H1 (cell line): ENCODE results near the gene OR2T11. TPM values are rescaled to one million over a fixed set of nuclear protein-coding genes. Genes with fewer than 3 reads are reported as not detected.

Experiments used
- CTCF ChIA-PET: fragments of 300-600 bp; sonication (Branson Sonifier 250); formaldehyde crosslinking; loops from one replicate; lab custom pipeline; 2021; ENCODE audit not compliant: partially characterized antibody; lab: Charles Lee
- POLR2A ChIA-PET: fragments of 300-600 bp; sonication (Branson Sonifier 250); formaldehyde crosslinking; loops from one replicate; lab custom pipeline; 2021; ENCODE audit warnings: inconsistent platforms; ENCODE audit not compliant: partially characterized antibody; lab: Charles Lee
- DNase-seq, 2 experiments: peaks; one replicate each; pipeline versions ENCODE4 v3.0.0 to v3.0.0-alpha.2; 2010 to 2022; ENCODE audit warnings: low spot score in 2 of 2, low read depth in 1 of 2, mixed read lengths in 1 of 2
- FAIRE-seq: peaks from 2 replicates; lab custom pipeline; 2011; peaks lifted over from hg19 to GRCh38; lab: Jason Lieb, UNC
- H2AFZ ChIP-seq: 2 replicates; pipeline ENCODE4 v1.8.1; 2012; ENCODE audit warnings: low read length, inconsistent platforms
- H2AK5ac ChIP-seq: 2 replicates; pipeline ENCODE4 v1.6.1; 2013; ENCODE audit warnings: low read depth, low read length
- H2BK120ac ChIP-seq: replicated peaks from 2 replicates; pipeline ENCODE3; 2013; ENCODE audit warnings: low read depth, low read length, inconsistent platforms
- H2BK12ac ChIP-seq: 2 replicates; pipeline ENCODE4 v1.6.1; 2013; ENCODE audit warnings: low read depth, low read length
- H2BK15ac ChIP-seq: 2 replicates; pipeline ENCODE4 v1.6.1; 2013; ENCODE audit warnings: low read length
- H2BK20ac ChIP-seq: 2 replicates; pipeline ENCODE4 v1.6.1; 2013; ENCODE audit warnings: low read length
- H2BK5ac ChIP-seq: 2 replicates; pipeline ENCODE4 v1.6.1; 2013; ENCODE audit warnings: low read depth, low read length
- H3K14ac ChIP-seq: 2 replicates; pipeline ENCODE4 v1.6.1; 2013; ENCODE audit warnings: inconsistent platforms; ENCODE audit not compliant: insufficient read length
- H3K18ac ChIP-seq: 2 replicates; pipeline ENCODE4 v1.6.1; 2013; ENCODE audit warnings: low read length; ENCODE audit errors: extremely low read depth
- H3K23ac ChIP-seq: 2 replicates; pipeline ENCODE4 v1.6.1; 2013; ENCODE audit warnings: inconsistent platforms; ENCODE audit not compliant: insufficient read length
- H3K23me2 ChIP-seq: 2 replicates; pipeline ENCODE4 v1.6.1; 2013; ENCODE audit warnings: low read depth, low read length
- H3K27ac ChIP-seq: 2 replicates; pipeline ENCODE4 v1.6.1; 2011; ENCODE audit warnings: low read depth, low read length, inconsistent platforms
- H3K27me3 ChIP-seq, 4 experiments: replicated peaks in 1 of 4; 1 replicate in 1 of 4; 2 replicates in 3 of 4; pipeline versions ENCODE4 v1.6.1 to v1.8.1; 2011 to 2013; ENCODE audit warnings: low read length in 3 of 4, mild to moderate bottlenecking in 3 of 4, inconsistent platforms in 2 of 4, mixed read lengths in 2 of 4, moderate library complexity in 1 of 4; ENCODE audit not compliant: control insufficient read depth in 3 of 4, insufficient read depth in 3 of 4; ENCODE audit errors: extremely low read depth in 1 of 4
- H3K36me3 ChIP-seq, 4 experiments: 2 replicates each; pipeline versions ENCODE4 v1.6.1 to v1.8.1; 2011 to 2013; ENCODE audit warnings: mild to moderate bottlenecking in 4 of 4, low read length in 3 of 4, moderate library complexity in 2 of 4, control low read depth in 1 of 4, inconsistent platforms in 1 of 4; ENCODE audit not compliant: insufficient read depth in 4 of 4, control insufficient read depth in 2 of 4
- H3K4ac ChIP-seq: replicated peaks from 2 replicates; pipeline ENCODE3; 2013; ENCODE audit warnings: low read length, low read depth, mixed read lengths, inconsistent platforms; ENCODE audit not compliant: insufficient read length
- H3K4me1 ChIP-seq, 4 experiments: replicated peaks in 1 of 4; 1 replicate in 1 of 4; 2 replicates in 3 of 4; pipeline versions ENCODE4 v1.6.1 to v1.8.1; 2011 to 2013; ENCODE audit warnings: low read length in 3 of 4, inconsistent platforms in 2 of 4, mixed read lengths in 1 of 4; ENCODE audit not compliant: insufficient read depth in 4 of 4, control insufficient read depth in 3 of 4
- H3K4me2 ChIP-seq, 2 experiments: 2 replicates each; pipeline versions ENCODE4 v1.6.1 to v1.8.1; 2011 to 2013; ENCODE audit warnings: low read depth in 2 of 2, low read length in 2 of 2, control low read depth in 1 of 2, inconsistent platforms in 1 of 2, mild to moderate bottlenecking in 1 of 2; ENCODE audit not compliant: insufficient read depth in 1 of 2
- H3K4me3 ChIP-seq, 4 experiments: fragments of 200-600, 300-600 bp in 1 of 4; sonication (generic), shearing (Covaris generic), sonication (Bioruptor Twin) in 1 of 4; 2 replicates each; pipeline versions ENCODE4 v1.5.1 to v1.8.1; 2011 to 2016; ENCODE audit warnings: low read length in 4 of 4, low read depth in 3 of 4, control low read depth in 2 of 4, inconsistent platforms in 2 of 4, mild to moderate bottlenecking in 2 of 4, mixed read lengths in 1 of 4, moderate library complexity in 1 of 4; ENCODE audit not compliant: insufficient read depth in 2 of 4; ENCODE audit errors: extremely low read depth in 1 of 4
- H3K56ac ChIP-seq: replicated peaks from 2 replicates; pipeline ENCODE3; 2013; ENCODE audit warnings: low read depth, mild to moderate bottlenecking, mixed read lengths, low read length, inconsistent platforms; ENCODE audit not compliant: insufficient read length
- H3K79me1 ChIP-seq: 2 replicates; pipeline ENCODE4 v1.6.1; 2013; ENCODE audit warnings: low read depth, low read length, control low read depth
- H3K79me2 ChIP-seq, 2 experiments: 2 replicates each; pipeline versions ENCODE4 v1.6.1 to v1.8.1; 2012 to 2013; ENCODE audit warnings: low read length in 2 of 2, mild to moderate bottlenecking in 2 of 2, inconsistent platforms in 1 of 2; ENCODE audit not compliant: insufficient read depth in 2 of 2, control insufficient read depth in 1 of 2
- H3K9ac ChIP-seq, 4 experiments: replicated peaks in 1 of 4; 1 replicate in 1 of 4; 2 replicates in 3 of 4; pipeline versions ENCODE4 v1.6.1 to v1.8.1; 2011 to 2013; ENCODE audit warnings: low read depth in 3 of 4, low read length in 3 of 4, control low read depth in 2 of 4, mild to moderate bottlenecking in 2 of 4, moderate library complexity in 2 of 4, inconsistent platforms in 1 of 4; ENCODE audit errors: extremely low read depth in 1 of 4
- H3K9me3 ChIP-seq, 2 experiments: 2 replicates each; pipeline versions ENCODE4 v1.6.1 to v1.8.1; 2012 to 2013; ENCODE audit warnings: mild to moderate bottlenecking in 2 of 2, moderate library complexity in 2 of 2, control low read depth in 1 of 2, inconsistent platforms in 1 of 2, low read depth in 1 of 2, low read length in 1 of 2, mixed read lengths in 1 of 2; ENCODE audit not compliant: insufficient read depth in 2 of 2
- H4K20me1 ChIP-seq, 2 experiments: replicated peaks in 1 of 2; 2 replicates each; pipeline versions ENCODE3 to v1.8.1; 2011 to 2013; ENCODE audit warnings: inconsistent platforms in 2 of 2, low read length in 2 of 2, mild to moderate bottlenecking in 1 of 2; ENCODE audit not compliant: insufficient read depth in 2 of 2, control insufficient read depth in 1 of 2
- H4K5ac ChIP-seq: 2 replicates; pipeline ENCODE4 v1.6.1; 2013; ENCODE audit warnings: low read length, low read depth, mixed read lengths, inconsistent platforms; ENCODE audit not compliant: insufficient read length
- H4K8ac ChIP-seq: 2 replicates; pipeline ENCODE4 v1.8.0; 2013; ENCODE audit warnings: mild to moderate bottlenecking, moderate library complexity, low read length, inconsistent platforms; ENCODE audit not compliant: insufficient read depth; ENCODE audit errors: extremely low read depth
- H4K91ac ChIP-seq: replicated peaks from 2 replicates; pipeline ENCODE3; 2013; ENCODE audit warnings: low read length, mixed read lengths, inconsistent platforms; ENCODE audit not compliant: insufficient read length
- ATF2 ChIP-seq: IDR thresholded peaks from 2 replicates; pipeline ENCODE4 v1.6.1; 2012; ENCODE audit warnings: low read length, inconsistent platforms
- MAFK ChIP-seq: IDR thresholded peaks from 2 replicates; pipeline ENCODE4 v1.6.1; 2012; ENCODE audit warnings: low read depth, mild to moderate bottlenecking, improper control_type of control experiment, low read length
- MAX ChIP-seq: IDR thresholded peaks from 2 replicates; pipeline ENCODE4 v1.6.1; 2012; ENCODE audit warnings: inconsistent platforms
- NANOG ChIP-seq: IDR thresholded peaks from 2 replicates; pipeline ENCODE4 v1.6.1; 2011; ENCODE audit warnings: low read length, low read depth, mild to moderate bottlenecking, inconsistent platforms; ENCODE audit not compliant: insufficient read depth, poor library complexity, severe bottlenecking
- NRF1 ChIP-seq: IDR thresholded peaks from 2 replicates; pipeline ENCODE4 v1.6.1; 2011; ENCODE audit warnings: mild to moderate bottlenecking, low read depth, low read length, improper control_type of control experiment
- PHF8 ChIP-seq: fragments of 200-600 bp; sonication (generic); conservative IDR thresholded peaks from 2 replicates; pipeline ENCODE4 v1.7.1; 2012; ENCODE audit warnings: low read depth, mild to moderate bottlenecking, inconsistent platforms, low read length, moderate library complexity
- RFX5 ChIP-seq: IDR thresholded peaks from 2 replicates; pipeline ENCODE4 v1.6.1; 2011; ENCODE audit warnings: low read depth, low read length, improper control_type of control experiment, borderline replicate concordance
- RNF2 ChIP-seq: fragments of 200-900, 300-1000 bp; sonication (generic); IDR thresholded peaks from 2 replicates; pipeline ENCODE4 v1.7.1; 2016; ENCODE audit warnings: borderline replicate concordance, low read depth, mild to moderate bottlenecking, antibody characterized with exemption, low read length; ENCODE audit not compliant: poor library complexity, severe bottlenecking; ENCODE audit errors: missing control alignments
- RXRA ChIP-seq: IDR thresholded peaks from 2 replicates; pipeline ENCODE4 v1.6.1; 2011; ENCODE audit warnings: low read depth, mild to moderate bottlenecking, low read length, moderate library complexity; ENCODE audit not compliant: insufficient read depth
- SAP30 ChIP-seq: fragments of 300-600 bp; sonication (generic); IDR thresholded peaks from 2 replicates; pipeline ENCODE4 v1.7.1; 2012; ENCODE audit warnings: low read length, moderate library complexity, mild to moderate bottlenecking, inconsistent platforms; ENCODE audit not compliant: insufficient read depth, insufficient replicate concordance
- SP2 ChIP-seq: IDR thresholded peaks from 2 replicates; pipeline ENCODE4 v1.6.1; 2012; ENCODE audit warnings: mild to moderate bottlenecking, low read length, inconsistent platforms
- SRF ChIP-seq: IDR thresholded peaks from 2 replicates; pipeline ENCODE4 v1.6.1; 2011; ENCODE audit warnings: mild to moderate bottlenecking, low read depth, low read length, moderate library complexity
- WGBS, 2 experiments: shearing (Covaris generic) in 1 of 2; methylation state at CpG; one replicate each; pipeline versions ENCODE4 v1.1.6 to v1.1.7; 2013 to 2015; ENCODE audit warnings: low lambda C conversion rate in 2 of 2, mixed read lengths in 2 of 2, inconsistent platforms in 1 of 2, low coverage in 1 of 2, missing lambda C conversion rate in 1 of 2; ENCODE audit not compliant: insufficient replicate concordance in 2 of 2, insufficient coverage in 1 of 2, insufficient read length in 1 of 2; ENCODE audit errors: extremely low coverage in 1 of 2, missing lambda C conversion rate in 1 of 2; 5-methylcytosine and 5-hydroxymethylcytosine counted together
- polyA plus RNA-seq, 7 experiments: library from polyadenylated mRNA; depleted of rRNA in 3 of 7; stranded (reverse) in 5 of 7; unstranded in 2 of 7; fragments of >200 nt in 5 of 7; fragments of 200-250 nt in 2 of 7; gene quantifications; 1 replicate in 5 of 7; 2 replicates in 1 of 7; 4 replicates in 1 of 7; pipeline versions ENCODE4 v1.2.1 to v1.2.3, GENCODE V29; 2011 to 2013; ENCODE audit warnings: missing spikeins in 2 of 7, mixed read lengths in 2 of 7
- total RNA-seq: library from RNA; stranded (reverse); fragmentation: NEBNext Ultra II Directional; extraction: Animal tissue kit (Norgen Biotek cat#: 25700); gene quantifications from 2 replicates; pipeline ENCODE4 v1.2.1, GENCODE V29; 2021

The OR2T11 gene
- total and polyA plus RNA-seq, 2 of the 8 experiments (the other 6 are each of a cell fraction or from before 2014, with no cell fraction given) = not detected

- no peak overlapping the region for H3K18ac ChIP-seq
- DNase-seq (no peak), FAIRE-seq (no peak)
- H3K36me3 ChIP-seq = no peaks in the 10 kb centered on the region
- H3K4me1 ChIP-seq = no peaks in the 10 kb centered on the region
- no peak overlapping the region for H4K8ac ChIP-seq
- H4K91ac ChIP-seq = no peak overlapping the region
- H2BK20ac ChIP-seq = no peak overlapping the region
- H3K23me2 ChIP-seq = no peaks in the 10 kb centered on the region
- CTCF ChIA-PET = no interaction called here
- H3K79me2 ChIP-seq = no peaks in the 10 kb centered on the region
- no peak overlapping the region for H3K4me2 ChIP-seq
- no peak overlapping the region for H2AFZ ChIP-seq
- no peak overlapping the region for H2BK120ac ChIP-seq
- WGBS, 2 experiments = 90% methylated on average over 17 of the region's 17 CpGs; no CpG with 5 or more reads in 1 of the 2 experiments
- H3K4me3 ChIP-seq = no peak overlapping the region
- H3K9me3 ChIP-seq = peaks cover 43 to 65% of the 10 kb centered on the region in 2 experiments
- POLR2A ChIA-PET = no interaction called here
- H3K14ac ChIP-seq = no peak overlapping the region
- no peak overlapping the region for H3K27ac ChIP-seq
- no peak overlapping the region for H3K4ac ChIP-seq
- no peak overlapping the region for H3K9ac ChIP-seq
- no peak overlapping the region for H2BK12ac ChIP-seq
- H3K79me1 ChIP-seq = no peaks in the 10 kb centered on the region
- no peak overlapping the region for H3K23ac ChIP-seq
- no peaks in the 10 kb centered on the region for H4K20me1 ChIP-seq
- no peak overlapping the region for H2AK5ac ChIP-seq
- H2BK15ac ChIP-seq = no peak overlapping the region
- H4K5ac ChIP-seq = no peak overlapping the region
- H3K27me3 ChIP-seq = no peaks in the 10 kb centered on the region
- no peak overlapping the region for H2BK5ac ChIP-seq
- no peak overlapping the region for H3K56ac ChIP-seq
- TF ChIP-seq RXRA (no peak), MAFK (no peak), SAP30 (no peak), MAX (no peak), NANOG (no peak), PHF8 (no peak), RNF2 (no peak), RFX5 (no peak), SRF (no peak), ATF2 (no peak), NRF1 (no peak), SP2 (no peak)
Observed at GRCh38 chr1:248590055-248590454, 44.8 kb downstream of the OR2T11 start.
